GM12878 (cell line): ENCODE measurements around the gene BPIFB4. TPM values are rescaled to one million over a fixed set of nuclear protein-coding genes. Genes with fewer than 3 reads are reported as not detected.
"Not testable (repeated sequence)": the region's sequence is repeated elsewhere in the genome, so short reads cannot be mapped to it uniquely, and the experiment has no call there.

Experiments
- ATAC-seq: fragments of 200-7000 bp; cut with Tn5 transposase; 3 replicates; pipeline ENCODE4 v1.9.1; 2020; ENCODE audit warnings: mild to moderate bottlenecking, moderate library complexity
- BruUV-seq: library from RNA; stranded (reverse); fragments of 400-500 nt; replicated peaks from 2 replicates; lab custom pipeline; 2021; lab: Mats Ljungman, UMichigan
- CTCF ChIA-PET: fragments of 300-600 bp; sonication (Branson Sonifier 250); formaldehyde crosslinking; extraction: SDS; loops from one replicate; lab custom pipeline; 2021; ENCODE audit warnings: inconsistent platforms; lab: Yijun Ruan, JAX
- POLR2A ChIA-PET: fragments of 350-600 bp; formaldehyde crosslinking; extraction: SDS; loops from one replicate; lab custom pipeline; 2021; ENCODE audit warnings: inconsistent platforms; lab: Charles Lee
- RAD21 ChIA-PET: fragments of 300-600 bp; sonication (Branson Sonifier 250); formaldehyde crosslinking; loops from one replicate; lab custom pipeline; 2023; ENCODE audit warnings: antibody characterized with exemption; ENCODE audit not compliant: unreplicated experiment; lab: Charles Lee
- SMC1A ChIA-PET: fragments of 300-600 bp; sonication (Branson Sonifier 250); formaldehyde crosslinking; loops from one replicate; lab custom pipeline; 2023; ENCODE audit not compliant: unreplicated experiment, uncharacterized antibody; lab: Charles Lee
- DNase-seq: peaks from one replicate; pipeline ENCODE4 v3.0.0-alpha.2; 2011; ENCODE audit warnings: low read depth, low spot score
- FAIRE-seq: peaks from 3 replicates; lab custom pipeline; 2011; peaks lifted over from hg19 to GRCh38; lab: Jason Lieb, UNC
- H2AFZ ChIP-seq: 2 replicates; pipeline ENCODE4 v1.6.0; 2011; ENCODE audit warnings: low read depth, low read length, control low read depth; ENCODE audit not compliant: control insufficient read depth
- H3K27ac ChIP-seq: 2 replicates; pipeline ENCODE4 v1.5.1; 2011; ENCODE audit warnings: control low read depth; ENCODE audit not compliant: control insufficient read depth, insufficient read depth
- H3K27me3 ChIP-seq, 2 experiments: replicated peaks in 1 of 2; 2 replicates each; pipeline versions ENCODE4 v1.6.0 to v1.6.1; 2011; ENCODE audit warnings: low read length in 1 of 2; ENCODE audit not compliant: control insufficient read depth in 2 of 2, insufficient read depth in 2 of 2
- H3K36me3 ChIP-seq, 2 experiments: 2 replicates each; pipeline ENCODE4 v1.5.1; 2011; ENCODE audit warnings: low read length in 1 of 2; ENCODE audit not compliant: control insufficient read depth in 2 of 2, insufficient read depth in 2 of 2
- H3K4me1 ChIP-seq: 2 replicates; pipeline ENCODE4 v1.6.1; 2011; ENCODE audit warnings: mild to moderate bottlenecking, low read length, moderate library complexity, mixed read lengths; ENCODE audit not compliant: control insufficient read depth, insufficient read depth
- H3K4me2 ChIP-seq: 2 replicates; pipeline ENCODE4 v1.6.0; 2011; ENCODE audit warnings: control low read depth; ENCODE audit not compliant: control insufficient read depth, insufficient read depth
- H3K4me3 ChIP-seq: fragments of 200-600 bp; sonication (generic); 2 replicates; pipeline ENCODE4 v1.5.1; 2016
- H3K79me2 ChIP-seq: 2 replicates; pipeline ENCODE4 v1.6.0; 2011; ENCODE audit warnings: low read length; ENCODE audit not compliant: control insufficient read depth, insufficient read depth
- H3K9ac ChIP-seq: 2 replicates; pipeline ENCODE4 v1.8.0; 2011; ENCODE audit warnings: low read length, control low read depth, mixed read lengths; ENCODE audit not compliant: control insufficient read depth, insufficient read depth
- H3K9me3 ChIP-seq: replicated peaks from 3 replicates; pipeline ENCODE4 v1.5.1; 2011; ENCODE audit warnings: mild to moderate bottlenecking, low read length; ENCODE audit not compliant: control insufficient read depth, insufficient read depth
- H4K20me1 ChIP-seq: 2 replicates; pipeline ENCODE4 v1.6.0; 2011; ENCODE audit not compliant: control insufficient read depth, insufficient read depth
- CREB1 ChIP-seq: IDR thresholded peaks from 2 replicates; pipeline ENCODE4 v1.6.1; 2012; ENCODE audit warnings: low read depth, mild to moderate bottlenecking, inconsistent platforms
- NFXL1 ChIP-seq: fragments of 450-650 bp; IDR thresholded peaks from 2 replicates; pipeline ENCODE4 v1.6.1; 2017; ENCODE audit warnings: antibody characterized with exemption, mild to moderate bottlenecking, borderline replicate concordance
- NFYB ChIP-seq: IDR thresholded peaks from 2 replicates; pipeline ENCODE4 v1.6.1; 2011; ENCODE audit warnings: low read depth, mild to moderate bottlenecking, low read length, improper control_type of control experiment, moderate library complexity; ENCODE audit not compliant: insufficient read depth
- PRDM15 ChIP-seq: fragments of 450-650 bp; formaldehyde crosslinking; IDR thresholded peaks from 2 replicates; pipeline ENCODE4 v1.4.0; 2020; ENCODE audit warnings: mild to moderate bottlenecking, moderate library complexity
- RAD21 ChIP-seq: IDR thresholded peaks from 2 replicates; pipeline ENCODE4 v1.6.1; 2011; ENCODE audit warnings: mild to moderate bottlenecking, low read depth, low read length, moderate library complexity; ENCODE audit not compliant: insufficient read depth
- TAF1 ChIP-seq: IDR thresholded peaks from 2 replicates; pipeline ENCODE4 v1.6.1; 2011; ENCODE audit warnings: mild to moderate bottlenecking, low read depth, low read length, borderline replicate concordance
- TCF12 ChIP-seq: IDR thresholded peaks from 2 replicates; pipeline ENCODE4 v1.6.1; 2011; ENCODE audit warnings: low read depth, mild to moderate bottlenecking, low read length
- ZBED1 ChIP-seq: IDR thresholded peaks from 2 replicates; pipeline ENCODE4 v1.6.1; 2016; ENCODE audit warnings: borderline replicate concordance
- ZSCAN29 ChIP-seq: fragments of 450-650 bp; IDR thresholded peaks from 2 replicates; pipeline ENCODE4 v1.6.1; 2017; ENCODE audit warnings: mild to moderate bottlenecking, moderate library complexity
- WGBS: methylation state at CpG from one replicate; pipeline ENCODE4 v1.1.6; 2016; ENCODE audit warnings: low lambda C conversion rate; ENCODE audit not compliant: insufficient replicate concordance, insufficient coverage; ENCODE audit errors: missing lambda C conversion rate; 5-methylcytosine and 5-hydroxymethylcytosine counted together
- in situ Hi-C: fragments of 300-500 bp; cut with MboI; formaldehyde crosslinking; loops from 9 replicates; pipeline ENCODE4 v1.14.3; 2018; ENCODE audit warnings: mixed read lengths
- intact Hi-C: fragments of 100-400 bp; cut with micrococcal nuclease; formaldehyde crosslinking; loops from one replicate; pipeline ENCODE4 v1.14.2; 2022; ENCODE audit not compliant: unreplicated experiment
- polyA plus RNA-seq, 11 experiments: library from polyadenylated mRNA; depleted of rRNA in 4 of 11; unstranded in 6 of 11; stranded (reverse) in 5 of 11; fragments of >200 nt; fragmentation: Nextera tagmentation in 4 of 11; fragmentation: Illumina TruSeq in 1 of 11; extraction: Ambion mirVana in 4 of 11; extraction: Trizol in 1 of 11; gene quantifications; 1 replicate in 1 of 11; 2 replicates in 10 of 11; pipeline versions ENCODE4 v1.2.1 to v1.2.3, GENCODE V29; 2011 to 2016; ENCODE audit warnings: inconsistent platforms in 2 of 11, missing spikeins in 2 of 11, low read depth in 1 of 11
- total RNA-seq, 4 experiments: library from RNA; depleted of rRNA in 3 of 4; stranded (reverse); fragments of >200 nt in 3 of 4; fragmentation: Illumina TruSeq in 1 of 4; extraction: Trizol in 1 of 4; gene quantifications; 2 replicates each; pipeline versions ENCODE4 v1.2.1 to v1.2.3, GENCODE V29; 2013 to 2021
- TF ChIP-seq, protein P1 (sequence below): fragments of 450-650 bp; IDR thresholded peaks from 2 replicates; pipeline ENCODE4 v1.6.1; 2016; ENCODE audit warnings: mild to moderate bottlenecking

The BPIFB4 gene
- total and polyA plus RNA-seq, 10 of the 15 experiments (the other 5 are each of a cell fraction or from before 2014, with no cell fraction given) = 0.12 TPM; not detected in 9

DNA sequence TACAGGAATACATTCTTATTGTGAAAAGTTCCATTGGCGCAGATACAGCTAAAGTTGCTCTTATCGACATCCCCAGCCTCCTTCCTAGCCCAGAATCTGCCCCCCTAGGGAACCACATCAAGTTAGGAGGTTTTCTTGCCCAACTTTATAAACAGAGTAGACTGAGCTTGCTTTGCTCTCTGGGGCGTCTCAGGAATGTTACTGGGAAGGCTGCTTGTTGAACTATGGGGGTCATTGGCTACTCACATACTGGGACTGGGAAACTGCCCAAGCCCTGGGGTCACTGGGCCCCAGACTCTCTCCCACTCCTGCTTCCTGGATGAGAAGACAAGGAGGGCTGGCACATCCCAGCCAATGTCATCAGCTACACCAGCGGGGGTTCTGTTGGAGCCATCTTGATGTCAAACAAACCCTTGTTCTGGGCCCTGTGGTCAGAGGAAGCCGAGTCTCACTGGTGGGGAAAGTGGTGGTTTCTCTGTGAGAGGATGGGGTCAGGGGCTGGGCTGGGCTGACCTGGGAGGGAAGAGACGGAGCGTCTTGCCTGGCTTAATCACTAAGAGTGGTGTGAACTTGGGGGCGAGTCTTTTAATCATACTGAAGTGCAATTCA, 26.0 kb downstream of the BPIFB4 start:
- WGBS = 54% methylated on average over 8 of the region's 8 CpGs
- ChIA-PET CTCF (interaction anchor here (1.3 kb wide), 1 partner anchor 15 kb away, joined by 3 read pairs; no protein-coding TSS in a partner anchor), POLR2A (no interaction called here), RAD21 (no interaction called here), SMC1A (interaction anchor here (1.5 kb wide), 1 partner anchor 187 kb away, joined by 3 read pairs; no protein-coding TSS in a partner anchor)
- in situ Hi-C loops = no loop called here
- TF ChIP-seq NFXL1 (no peak), TCF12 (no peak), CREB1 (no peak), ZSCAN29 (no peak), RAD21 (no peak), NFYB (no peak), TAF1 (no peak), PRDM15 (CRISPR knock-in tag) (no peak), ZBED1 (no peak)
- TF ChIP-seq, protein P1, sequence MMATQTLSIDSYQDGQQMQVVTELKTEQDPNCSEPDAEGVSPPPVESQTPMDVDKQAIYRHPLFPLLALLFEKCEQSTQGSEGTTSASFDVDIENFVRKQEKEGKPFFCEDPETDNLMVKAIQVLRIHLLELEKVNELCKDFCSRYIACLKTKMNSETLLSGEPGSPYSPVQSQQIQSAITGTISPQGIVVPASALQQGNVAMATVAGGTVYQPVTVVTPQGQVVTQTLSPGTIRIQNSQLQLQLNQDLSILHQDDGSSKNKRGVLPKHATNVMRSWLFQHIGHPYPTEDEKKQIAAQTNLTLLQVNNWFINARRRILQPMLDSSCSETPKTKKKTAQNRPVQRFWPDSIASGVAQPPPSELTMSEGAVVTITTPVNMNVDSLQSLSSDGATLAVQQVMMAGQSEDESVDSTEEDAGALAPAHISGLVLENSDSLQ = no peak
- H3K9ac ChIP-seq = no peak overlapping the region
- H3K36me3 ChIP-seq = no peaks in the 10 kb centered on the region
- H2AFZ ChIP-seq = no peak overlapping the region
- no peaks in the 10 kb centered on the region for H3K4me1 ChIP-seq
- ATAC-seq (no peak), DNase-seq (no peak), FAIRE-seq (no peak)
- H4K20me1 ChIP-seq = no peaks in the 10 kb centered on the region
- no peak overlapping the region for H3K4me2 ChIP-seq
- no peaks in the 10 kb centered on the region for H3K9me3 ChIP-seq
- no peaks in the 10 kb centered on the region for H3K27me3 ChIP-seq
- intact Hi-C loops = no loop called here
- H3K79me2 ChIP-seq = no peaks in the 10 kb centered on the region
- BruUV-seq = no TSS peak
- no peak overlapping the region for H3K27ac ChIP-seq
- H3K4me3 ChIP-seq = no peak overlapping the region

- WGBS = 69% methylated on average over 5 of the region's 7 CpGs
These were observed 26.7 kb downstream of the BPIFB4 start for GRCh38 chr20:33106058-33106620.

More at GRCh38 chr20:33106058-33106620, 26.7 kb downstream of the BPIFB4 start:
- FAIRE-seq, H4K20me1 ChIP-seq, RAD21 ChIA-PET, DNase-seq, H3K79me2 ChIP-seq, H3K9me3 ChIP-seq, H3K4me2 ChIP-seq, H3K4me1 ChIP-seq, H2AFZ ChIP-seq, POLR2A ChIA-PET, intact Hi-C loops, in situ Hi-C loops, H3K4me3 ChIP-seq, H3K27ac ChIP-seq, BruUV-seq, H3K27me3 ChIP-seq, H3K36me3 ChIP-seq, H3K9ac ChIP-seq, ATAC-seq: not testable (repeated sequence)
- CTCF ChIA-PET = interaction anchor here (1.3 kb wide), 1 partner anchor 15 kb away, joined by 3 read pairs; no protein-coding TSS in a partner anchor
- SMC1A ChIA-PET = interaction anchor here (1.5 kb wide), 1 partner anchor 186 kb away, joined by 3 read pairs; no protein-coding TSS in a partner anchor
